HepG2 (cell line): Measurements from ENCODE around the gene SLC24A4. TPM values are rescaled to one million over a fixed set of nuclear protein-coding genes. Genes with fewer than 3 reads are reported as not detected.

Experiments
- ELK4 ChIP-seq: sonication (generic); formaldehyde crosslinking; IDR thresholded peaks from 2 replicates; pipeline ENCODE4 v1.9.0; 2021; ENCODE audit warnings: missing genetic modification reagents, borderline replicate concordance
- FOXO1 ChIP-seq: sonication (generic); formaldehyde crosslinking; IDR thresholded peaks from 2 replicates; pipeline ENCODE4 v1.4.0; 2020; ENCODE audit warnings: missing genetic modification reagents
- HMG20B ChIP-seq: conservative IDR thresholded peaks from 2 replicates; pipeline ENCODE4 v1.6.1; 2016; ENCODE audit warnings: missing genetic modification reagents, missing compliant biosample characterization
- MIER2 ChIP-seq: IDR thresholded peaks from 2 replicates; pipeline ENCODE4 v1.6.1; 2016; ENCODE audit warnings: missing biosample characterization, missing genetic modification reagents
- NFAT5 ChIP-seq: sonication (generic); formaldehyde crosslinking; IDR thresholded peaks from 2 replicates; pipeline ENCODE4 v1.4.0; 2020; ENCODE audit warnings: missing genetic modification reagents
- NFKBIZ ChIP-seq: IDR thresholded peaks from 2 replicates; pipeline ENCODE4 v1.6.1; 2018; ENCODE audit warnings: missing genetic modification reagents, missing compliant biosample characterization
- RNF2 ChIP-seq: fragments of 450-650 bp; conservative IDR thresholded peaks from 2 replicates; pipeline ENCODE4 v1.6.1; 2016; ENCODE audit warnings: low read depth
- ZBTB4 ChIP-seq: sonication (generic); formaldehyde crosslinking; IDR thresholded peaks from 2 replicates; pipeline ENCODE4 v1.4.0; 2020; ENCODE audit warnings: missing genetic modification reagents, mild to moderate bottlenecking, borderline replicate concordance
- ZFAT ChIP-seq: sonication (generic); formaldehyde crosslinking; conservative IDR thresholded peaks from 2 replicates; pipeline ENCODE4 v1.8.1; 2023; ENCODE audit warnings: missing genetic modification reagents, inconsistent platforms
- ZNF124 ChIP-seq: sonication (generic); formaldehyde crosslinking; IDR thresholded peaks from 2 replicates; pipeline ENCODE4 v1.4.0; 2020; ENCODE audit warnings: missing genetic modification reagents
- ZNF207 ChIP-seq: fragments of 450-650 bp; IDR thresholded peaks from 2 replicates; pipeline ENCODE4 v1.6.1; 2016; ENCODE audit warnings: antibody characterized with exemption, borderline replicate concordance
- ZNF253 ChIP-seq: sonication (generic); formaldehyde crosslinking; IDR thresholded peaks from 2 replicates; pipeline ENCODE4 v1.8.0; 2022; ENCODE audit warnings: mild to moderate bottlenecking, missing genetic modification reagents, borderline replicate concordance
- ZNF44 ChIP-seq: sonication (generic); formaldehyde crosslinking; IDR thresholded peaks from 2 replicates; pipeline ENCODE4 v1.5.1; 2020; ENCODE audit warnings: mild to moderate bottlenecking, missing genetic modification reagents
- ZNF879 ChIP-seq: sonication (generic); formaldehyde crosslinking; IDR thresholded peaks from 2 replicates; pipeline ENCODE4 v1.8.1; 2023; ENCODE audit warnings: missing genetic modification reagents
- ZSCAN30 ChIP-seq: sonication (generic); formaldehyde crosslinking; IDR thresholded peaks from 2 replicates; pipeline ENCODE4 v1.5.0; 2020; ENCODE audit warnings: mild to moderate bottlenecking, missing genetic modification reagents
- ZSCAN9 ChIP-seq: IDR thresholded peaks from 2 replicates; pipeline ENCODE4 v1.6.1; 2016; ENCODE audit warnings: borderline replicate concordance
- polyA plus RNA-seq, 8 experiments: library from polyadenylated mRNA; depleted of rRNA in 3 of 8; stranded (reverse) in 7 of 8; unstranded in 1 of 8; fragments of >200 nt; fragmentation: Illumina TruSeq in 4 of 8; extraction: Trizol in 4 of 8; gene quantifications; 2 replicates each; pipeline versions ENCODE4 v1.2.1 to v1.2.3, GENCODE V29; 2011 to 2016; ENCODE audit warnings: low read depth in 4 of 8, missing spikeins in 1 of 8, mixed read lengths in 1 of 8; ENCODE audit not compliant: insufficient read depth in 1 of 8
- total RNA-seq, 5 experiments: library from RNA; depleted of rRNA; stranded (reverse); fragments of >200 nt; fragmentation: Illumina TruSeq; extraction: Trizol; gene quantifications; 2 replicates each; pipeline ENCODE4 v1.2.3, GENCODE V29; 2016; ENCODE audit warnings: low read depth in 1 of 5
- TF ChIP-seq, protein P1 (sequence below): sonication (generic); formaldehyde crosslinking; IDR thresholded peaks from 2 replicates; pipeline ENCODE4 v1.4.0; 2020; ENCODE audit warnings: missing genetic modification reagents, borderline replicate concordance

Gene SLC24A4
- total and polyA plus RNA-seq, 2 of the 13 experiments (the other 11 are each of a cell fraction or from before 2014, with no cell fraction given): not detected

DNA sequence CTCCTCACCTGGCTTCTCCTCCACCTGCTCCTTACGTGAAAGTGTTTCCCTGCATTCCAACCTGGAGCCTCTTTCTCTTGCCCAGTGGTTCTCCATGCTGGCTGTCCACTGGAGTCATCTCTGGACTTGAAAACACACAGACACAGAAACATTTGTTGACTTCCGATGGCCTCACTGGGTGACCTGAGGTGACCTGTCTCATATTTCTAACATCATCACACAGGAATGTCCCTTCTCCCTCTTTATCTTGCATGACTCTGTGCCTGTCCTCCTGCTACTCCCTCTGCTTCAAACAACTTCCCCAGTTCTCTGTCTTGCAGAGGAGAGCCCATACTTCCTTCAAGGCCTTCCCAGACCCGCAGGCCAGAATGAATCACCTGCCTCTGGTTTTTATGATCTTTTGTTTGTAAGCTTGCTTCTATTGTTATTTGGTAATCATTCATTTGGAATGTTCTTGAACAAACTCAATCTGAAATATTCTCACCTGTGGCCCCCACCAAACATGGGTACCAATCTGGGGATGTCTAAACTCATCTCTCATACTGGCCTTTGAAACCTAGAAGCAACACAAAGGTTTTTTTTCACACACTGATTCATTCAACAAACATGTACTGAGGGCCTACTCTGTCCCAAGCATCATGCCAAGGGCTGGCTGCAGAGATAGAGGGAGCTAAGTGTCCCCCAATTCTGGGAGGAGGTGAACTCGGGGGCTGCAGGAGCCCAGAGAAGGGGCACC lies 181.0 kb downstream of the SLC24A4 start (continued):
- no peak for TF ChIP-seq RNF2
- no peak for TF ChIP-seq ZNF207
- TF ChIP-seq ZSCAN30: no peak
- TF ChIP-seq ZNF44: no peak
- TF ChIP-seq ZSCAN9 (CRISPR knock-in tag): 0 out of 2 replicates have a peak, but pooled peaks have one; percentile 71
- TF ChIP-seq ELK4 (CRISPR knock-in tag): no peak
- peak; percentile 91 for TF ChIP-seq FOXO1 (CRISPR knock-in tag)
- no peak for TF ChIP-seq ZFAT
- TF ChIP-seq HMG20B (CRISPR knock-in tag): peak; percentile 15; the same call in 1 of the 2 replicates
- no peak for TF ChIP-seq ZNF879 (CRISPR knock-in tag)
- no peak for TF ChIP-seq ZBTB4
- TF ChIP-seq, protein P1, sequence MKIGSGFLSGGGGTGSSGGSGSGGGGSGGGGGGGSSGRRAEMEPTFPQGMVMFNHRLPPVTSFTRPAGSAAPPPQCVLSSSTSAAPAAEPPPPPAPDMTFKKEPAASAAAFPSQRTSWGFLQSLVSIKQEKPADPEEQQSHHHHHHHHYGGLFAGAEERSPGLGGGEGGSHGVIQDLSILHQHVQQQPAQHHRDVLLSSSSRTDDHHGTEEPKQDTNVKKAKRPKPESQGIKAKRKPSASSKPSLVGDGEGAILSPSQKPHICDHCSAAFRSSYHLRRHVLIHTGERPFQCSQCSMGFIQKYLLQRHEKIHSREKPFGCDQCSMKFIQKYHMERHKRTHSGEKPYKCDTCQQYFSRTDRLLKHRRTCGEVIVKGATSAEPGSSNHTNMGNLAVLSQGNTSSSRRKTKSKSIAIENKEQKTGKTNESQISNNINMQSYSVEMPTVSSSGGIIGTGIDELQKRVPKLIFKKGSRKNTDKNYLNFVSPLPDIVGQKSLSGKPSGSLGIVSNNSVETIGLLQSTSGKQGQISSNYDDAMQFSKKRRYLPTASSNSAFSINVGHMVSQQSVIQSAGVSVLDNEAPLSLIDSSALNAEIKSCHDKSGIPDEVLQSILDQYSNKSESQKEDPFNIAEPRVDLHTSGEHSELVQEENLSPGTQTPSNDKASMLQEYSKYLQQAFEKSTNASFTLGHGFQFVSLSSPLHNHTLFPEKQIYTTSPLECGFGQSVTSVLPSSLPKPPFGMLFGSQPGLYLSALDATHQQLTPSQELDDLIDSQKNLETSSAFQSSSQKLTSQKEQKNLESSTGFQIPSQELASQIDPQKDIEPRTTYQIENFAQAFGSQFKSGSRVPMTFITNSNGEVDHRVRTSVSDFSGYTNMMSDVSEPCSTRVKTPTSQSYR (CRISPR knock-in tag): peak; percentile 30; the same call in 1 of the 2 replicates
- TF ChIP-seq ZNF253 (CRISPR knock-in tag): no peak
- peak; percentile 63; the same call in 1 of the 2 replicates for TF ChIP-seq MIER2 (CRISPR knock-in tag)
- TF ChIP-seq ZNF124 (CRISPR knock-in tag): 0 out of 2 replicates have a peak, but pooled peaks have one; percentile 26
- TF ChIP-seq NFAT5: no peak
- no peak for TF ChIP-seq NFKBIZ
